Measurements from ENCODE around the gene REEP3. TPM values are rescaled to one million over a fixed set of nuclear protein-coding genes. Genes with fewer than 3 reads are reported as not detected.
"Not testable (repeated sequence)": the region's sequence is repeated elsewhere in the genome, so short reads cannot be mapped to it uniquely, and the experiment has no call there.

The REEP3 gene
- total and polyA plus RNA-seq, 2 donors, result 11.2 to 11.9 TPM

- no peak overlapping the region for H3K27ac ChIP-seq (ENCODE audit: low read depth in 1 of 2, low read length in 1 of 2)
- H3K4me3 ChIP-seq (ENCODE audit: low read length in 2 of 2), result no peak overlapping the region
- H3K27me3 ChIP-seq (ENCODE audit: control insufficient read depth in 2 of 2, insufficient read depth in 1 of 2, low read length in 1 of 2), result no peaks in the 10 kb centered on the region
- 97% methylated on average over 2 of the region's 2 CpGs for WGBS
- no peaks in the 10 kb centered on the region for H3K4me1 ChIP-seq (ENCODE audit: control insufficient read depth in 2 of 2, insufficient read depth in 2 of 2, low read length in 2 of 2)
- H3K36me3 ChIP-seq (ENCODE audit: control insufficient read depth in 2 of 2, insufficient read depth in 2 of 2, low read length in 1 of 2), result no peaks in the 10 kb centered on the region
- no peak for DNase-seq (ENCODE audit: low read depth in 6 of 9, low spot score in 9 of 9)
- no peaks in the 10 kb centered on the region for H3K9me3 ChIP-seq (ENCODE audit: control insufficient read depth in 2 of 2, insufficient read depth in 1 of 2, low read length in 1 of 2)
Measured at GRCh38 chr10:63646491-63646890, 125.3 kb downstream of the REEP3 start.

GRCh38 chr10:63651864-63652263, 130.7 kb downstream of the REEP3 start:
- H3K4me3 ChIP-seq (ENCODE audit: low read length in 2 of 2), result no peak overlapping the region
- no peaks in the 10 kb centered on the region for H3K36me3 ChIP-seq (ENCODE audit: control insufficient read depth in 2 of 2, insufficient read depth in 2 of 2, low read length in 1 of 2)
- no peak overlapping the region for H3K27ac ChIP-seq (ENCODE audit: low read depth in 1 of 2, low read length in 1 of 2)
- H3K9me3 ChIP-seq (ENCODE audit: control insufficient read depth in 2 of 2, insufficient read depth in 1 of 2, low read length in 1 of 2), result no peaks in the 10 kb centered on the region
- H3K27me3 ChIP-seq (ENCODE audit: control insufficient read depth in 2 of 2, insufficient read depth in 1 of 2, low read length in 1 of 2), result no peaks in the 10 kb centered on the region
- 83% methylated on average over 5 of the region's 5 CpGs for WGBS
- no peaks in the 10 kb centered on the region for H3K4me1 ChIP-seq (ENCODE audit: control insufficient read depth in 2 of 2, insufficient read depth in 2 of 2, low read length in 2 of 2)
- no peak for DNase-seq (ENCODE audit: low read depth in 6 of 9, low spot score in 9 of 9)

- Histone ChIP-seq H3K27ac (ENCODE audit: low read depth in 1 of 2, low read length in 1 of 2) (no peak overlapping the region), H3K4me1 (ENCODE audit: control insufficient read depth in 2 of 2, insufficient read depth in 2 of 2, low read length in 2 of 2) (no peaks in the 10 kb centered on the region), H3K4me3 (ENCODE audit: low read length in 2 of 2) (no peak overlapping the region), H3K9me3 (ENCODE audit: control insufficient read depth in 2 of 2, insufficient read depth in 1 of 2, low read length in 1 of 2) (no peaks in the 10 kb centered on the region), H3K36me3 (ENCODE audit: control insufficient read depth in 2 of 2, insufficient read depth in 2 of 2, low read length in 1 of 2) (no peaks in the 10 kb centered on the region), H3K27me3 (ENCODE audit: control insufficient read depth in 2 of 2, insufficient read depth in 1 of 2, low read length in 1 of 2) (no peaks in the 10 kb centered on the region)
- no peak for DNase-seq (ENCODE audit: low read depth in 6 of 9, low spot score in 9 of 9)
- WGBS, result 99% methylated on average over 1 of the region's 1 CpG
Measured at GRCh38 chr10:63653747-63654146, 132.5 kb downstream of the REEP3 start.

- no peaks in the 10 kb centered on the region for H3K9me3 ChIP-seq (ENCODE audit: control insufficient read depth in 2 of 2, insufficient read depth in 1 of 2, low read length in 1 of 2)
- H3K27ac ChIP-seq (ENCODE audit: low read depth in 1 of 2, low read length in 1 of 2), result no peak overlapping the region
- no peaks in the 10 kb centered on the region for H3K36me3 ChIP-seq (ENCODE audit: control insufficient read depth in 2 of 2, insufficient read depth in 2 of 2, low read length in 1 of 2)
- DNase-seq (ENCODE audit: low read depth in 6 of 9, low spot score in 9 of 9), result no peak
- no peaks in the 10 kb centered on the region for H3K27me3 ChIP-seq (ENCODE audit: control insufficient read depth in 2 of 2, insufficient read depth in 1 of 2, low read length in 1 of 2)
- no peaks in the 10 kb centered on the region for H3K4me1 ChIP-seq (ENCODE audit: control insufficient read depth in 2 of 2, insufficient read depth in 2 of 2, low read length in 2 of 2)
- WGBS, result 71% methylated on average over 4 of the region's 4 CpGs
- H3K4me3 ChIP-seq (ENCODE audit: low read length in 2 of 2), result no peak overlapping the region
Measured at GRCh38 chr10:63657761-63658160, 136.6 kb downstream of the REEP3 start.

GRCh38 chr10:63660941-63661340, 139.7 kb downstream of the REEP3 start:
- not testable (repeated sequence) for DNase-seq (ENCODE audit: low read depth in 6 of 9, low spot score in 9 of 9)
- 95% methylated on average over 8 of the region's 8 CpGs for WGBS

GRCh38 chr10:63661347-63661746, 140.1 kb downstream of the REEP3 start:
- no peaks in the 10 kb centered on the region for H3K27me3 ChIP-seq (ENCODE audit: control insufficient read depth in 2 of 2, insufficient read depth in 1 of 2, low read length in 1 of 2)
- H3K27ac ChIP-seq (ENCODE audit: low read depth in 1 of 2, low read length in 1 of 2), result no peak overlapping the region
- 92% methylated on average over 5 of the region's 5 CpGs for WGBS
- no peaks in the 10 kb centered on the region for H3K4me1 ChIP-seq (ENCODE audit: control insufficient read depth in 2 of 2, insufficient read depth in 2 of 2, low read length in 2 of 2)
- no peaks in the 10 kb centered on the region for H3K36me3 ChIP-seq (ENCODE audit: control insufficient read depth in 2 of 2, insufficient read depth in 2 of 2, low read length in 1 of 2)
- no peak for DNase-seq (ENCODE audit: low read depth in 6 of 9, low spot score in 9 of 9)
- no peaks in the 10 kb centered on the region for H3K9me3 ChIP-seq (ENCODE audit: control insufficient read depth in 2 of 2, insufficient read depth in 1 of 2, low read length in 1 of 2)
- H3K4me3 ChIP-seq (ENCODE audit: low read length in 2 of 2), result no peak overlapping the region

More at GRCh38 chr10:63660941-63661340, 139.7 kb downstream of the REEP3 start:
- not testable (repeated sequence) for H3K36me3 ChIP-seq (ENCODE audit: control insufficient read depth in 2 of 2, insufficient read depth in 2 of 2, low read length in 1 of 2); H3K4me3 ChIP-seq (ENCODE audit: low read length in 2 of 2); H3K4me1 ChIP-seq (ENCODE audit: control insufficient read depth in 2 of 2, insufficient read depth in 2 of 2, low read length in 2 of 2); H3K27me3 ChIP-seq (ENCODE audit: control insufficient read depth in 2 of 2, insufficient read depth in 1 of 2, low read length in 1 of 2); H3K27ac ChIP-seq (ENCODE audit: low read depth in 1 of 2, low read length in 1 of 2); H3K9me3 ChIP-seq (ENCODE audit: control insufficient read depth in 2 of 2, insufficient read depth in 1 of 2, low read length in 1 of 2)

- Histone ChIP-seq H3K36me3 (ENCODE audit: control insufficient read depth in 2 of 2, insufficient read depth in 2 of 2, low read length in 1 of 2) (no peaks in the 10 kb centered on the region), H3K4me1 (ENCODE audit: control insufficient read depth in 2 of 2, insufficient read depth in 2 of 2, low read length in 2 of 2) (no peaks in the 10 kb centered on the region), H3K27ac (ENCODE audit: low read depth in 1 of 2, low read length in 1 of 2) (no peak overlapping the region), H3K27me3 (ENCODE audit: control insufficient read depth in 2 of 2, insufficient read depth in 1 of 2, low read length in 1 of 2) (no peaks in the 10 kb centered on the region), H3K9me3 (ENCODE audit: control insufficient read depth in 2 of 2, insufficient read depth in 1 of 2, low read length in 1 of 2) (no peaks in the 10 kb centered on the region), H3K4me3 (ENCODE audit: low read length in 2 of 2) (no peak overlapping the region)
- WGBS, result 98% methylated on average over 13 of the region's 13 CpGs
- DNase-seq (ENCODE audit: low read depth in 6 of 9, low spot score in 9 of 9), result no peak
Measured at GRCh38 chr10:63664341-63664885, 143.2 kb downstream of the REEP3 start.

- not testable (repeated sequence) for DNase-seq (ENCODE audit: low read depth in 6 of 9, low spot score in 9 of 9); H3K4me3 ChIP-seq (ENCODE audit: low read length in 2 of 2); H3K27ac ChIP-seq (ENCODE audit: low read depth in 1 of 2, low read length in 1 of 2); H3K4me1 ChIP-seq (ENCODE audit: control insufficient read depth in 2 of 2, insufficient read depth in 2 of 2, low read length in 2 of 2); H3K27me3 ChIP-seq (ENCODE audit: control insufficient read depth in 2 of 2, insufficient read depth in 1 of 2, low read length in 1 of 2); H3K9me3 ChIP-seq (ENCODE audit: control insufficient read depth in 2 of 2, insufficient read depth in 1 of 2, low read length in 1 of 2); H3K36me3 ChIP-seq (ENCODE audit: control insufficient read depth in 2 of 2, insufficient read depth in 2 of 2, low read length in 1 of 2)
- 97% methylated on average over 10 of the region's 10 CpGs for WGBS
Measured at GRCh38 chr10:63665006-63665580, 143.9 kb downstream of the REEP3 start.

GRCh38 chr10:63665670-63666134, 144.5 kb downstream of the REEP3 start:
- DNase-seq (ENCODE audit: low read depth in 6 of 9, low spot score in 9 of 9), result no peak
- Histone ChIP-seq H3K4me3 (ENCODE audit: low read length in 2 of 2) (no peak overlapping the region), H3K4me1 (ENCODE audit: control insufficient read depth in 2 of 2, insufficient read depth in 2 of 2, low read length in 2 of 2) (no peaks in the 10 kb centered on the region), H3K9me3 (ENCODE audit: control insufficient read depth in 2 of 2, insufficient read depth in 1 of 2, low read length in 1 of 2) (no peaks in the 10 kb centered on the region), H3K27me3 (ENCODE audit: control insufficient read depth in 2 of 2, insufficient read depth in 1 of 2, low read length in 1 of 2) (no peaks in the 10 kb centered on the region), H3K27ac (ENCODE audit: low read depth in 1 of 2, low read length in 1 of 2) (no peak overlapping the region), H3K36me3 (ENCODE audit: control insufficient read depth in 2 of 2, insufficient read depth in 2 of 2, low read length in 1 of 2) (no peaks in the 10 kb centered on the region)
- 94% methylated on average over 4 of the region's 4 CpGs for WGBS

Measured in thymus (tissue), 11 donors.